GM19395 (cell line): ENCODE data around the gene SLC24A3.

Experiments used
- ATAC-seq: cut with Tn5 transposase; IDR thresholded peaks from one replicate; pipeline ENCODE4 v1.9.1; 2021; ENCODE audit warnings: mild to moderate bottlenecking, moderate library complexity; ENCODE audit not compliant: unreplicated experiment

The SLC24A3 gene

DNA sequence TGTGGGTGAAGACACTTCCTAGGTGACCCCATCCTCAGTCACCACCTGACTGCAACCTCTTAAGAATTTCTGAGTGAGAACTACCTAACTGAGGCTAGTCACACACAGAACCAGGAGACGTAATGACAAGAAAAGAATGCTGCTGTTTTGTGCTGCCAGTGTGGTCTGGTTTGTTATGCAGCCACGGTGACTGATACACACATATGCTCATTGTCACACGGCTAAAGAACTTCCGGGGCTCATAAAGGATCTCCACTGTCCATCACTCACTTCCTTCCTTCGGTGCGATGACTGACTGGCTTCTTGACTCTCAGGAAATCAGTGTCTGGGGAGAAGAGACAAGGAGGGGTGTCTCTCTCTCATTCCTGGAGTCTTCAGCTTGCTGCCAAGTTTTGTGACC is 88.0 kb downstream of the SLC24A3 start:
- ATAC-seq, result no peak

DNA sequence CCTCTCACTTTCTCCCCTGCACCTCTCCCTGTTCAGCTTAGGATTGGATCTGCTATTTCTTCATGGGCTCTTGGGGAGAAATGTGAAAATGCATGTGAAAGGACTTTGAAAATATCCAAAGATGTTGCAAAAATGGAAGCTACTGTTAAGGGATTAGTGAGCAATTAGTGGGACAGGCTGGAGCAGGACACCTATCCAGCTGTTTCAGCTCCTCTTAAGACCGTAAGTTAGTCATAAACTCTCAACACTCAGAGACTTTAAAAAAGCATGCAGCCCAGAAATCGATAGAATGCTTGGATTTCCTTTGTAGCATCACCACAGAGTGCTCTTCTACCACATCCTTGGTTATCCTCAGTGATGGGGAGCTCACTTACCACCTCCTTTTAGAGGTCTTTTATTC is 88.7 kb downstream of the SLC24A3 start:
- ATAC-seq, result no peak

DNA sequence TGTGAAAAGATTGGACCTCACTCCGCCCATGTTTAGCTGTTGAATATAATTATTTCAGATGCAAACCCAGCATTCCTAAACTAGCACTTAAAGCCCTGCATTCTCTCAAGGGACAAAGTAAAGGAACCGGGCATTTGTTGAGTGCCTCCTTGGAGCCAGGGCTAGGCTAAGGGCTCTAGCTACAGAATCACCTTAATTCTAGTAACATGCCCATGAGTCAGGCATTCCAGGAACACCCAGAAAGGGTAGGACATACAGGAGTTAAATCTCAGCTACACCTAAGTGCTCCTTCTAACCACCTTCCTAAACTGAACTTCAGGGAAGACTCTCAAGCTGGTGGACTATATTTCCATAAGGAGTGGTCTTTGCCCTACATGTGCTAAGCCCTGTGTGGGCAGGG is 89.4 kb downstream of the SLC24A3 start:
- no peak for ATAC-seq

DNA sequence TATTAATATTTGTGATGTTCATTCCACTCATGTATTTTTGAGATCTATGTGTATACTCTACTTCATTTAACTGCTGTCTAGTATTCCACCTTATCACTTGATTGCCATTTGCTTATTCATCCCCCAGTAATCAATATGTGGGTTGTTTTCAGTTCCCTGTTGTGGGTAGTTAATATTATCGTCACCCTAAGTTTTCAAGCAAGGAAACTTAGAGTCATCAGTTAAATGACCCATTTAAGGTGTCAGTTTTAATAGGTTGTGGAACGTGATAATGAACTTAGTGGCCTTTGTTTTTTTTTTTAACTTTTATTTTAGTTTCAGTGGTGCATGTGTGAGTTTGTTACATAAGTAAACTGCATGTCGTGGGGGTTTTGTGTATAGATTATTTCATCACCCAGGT is 90.3 kb downstream of the SLC24A3 start:
- no peak for ATAC-seq

DNA sequence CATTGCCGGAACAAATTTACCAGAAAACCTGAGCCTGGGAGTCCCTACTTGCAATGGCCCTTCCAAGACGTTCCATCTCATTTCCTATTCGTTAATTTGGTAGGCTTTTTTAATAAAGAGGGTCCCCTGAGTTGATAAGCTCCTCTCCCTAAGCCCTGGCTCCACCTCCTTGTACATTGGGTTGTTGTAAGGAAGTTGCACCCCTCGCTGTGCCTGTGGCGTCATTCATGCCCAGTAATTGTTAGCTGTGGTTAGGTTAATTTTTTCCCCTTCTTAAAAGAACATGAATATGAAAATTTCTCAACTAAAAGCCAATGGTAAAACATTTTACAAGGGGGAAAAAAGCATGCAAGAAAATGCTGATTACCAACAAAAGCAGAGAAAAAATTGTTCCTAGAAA is 91.9 kb downstream of the SLC24A3 start:
- no peak for ATAC-seq

DNA sequence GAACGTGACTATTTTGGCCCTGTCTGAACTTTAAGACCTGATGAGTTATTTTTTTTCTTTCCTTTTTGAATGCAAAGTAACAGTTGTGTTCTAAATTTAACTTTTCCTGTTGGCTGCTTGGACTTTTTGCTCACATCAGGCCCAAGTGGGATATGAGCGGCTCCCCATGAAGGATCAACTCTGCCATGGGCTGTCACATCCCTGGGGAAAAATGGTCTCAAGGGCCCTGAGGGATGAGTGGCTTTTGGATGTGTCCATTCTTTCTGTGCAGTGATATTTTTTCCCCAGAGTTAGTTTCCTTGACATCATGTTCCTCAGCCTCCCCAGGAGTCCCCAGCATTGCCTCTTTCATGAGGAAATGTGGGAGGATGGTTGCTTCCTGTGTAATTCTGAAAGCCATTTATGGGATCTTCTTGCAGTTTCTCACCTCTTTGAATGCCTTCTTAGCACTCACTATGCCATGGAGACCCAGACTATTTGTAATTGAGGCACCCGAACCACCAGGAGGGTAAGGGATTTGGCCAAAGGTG is 92.5 kb downstream of the SLC24A3 start:
- ATAC-seq, result no peak

DNA sequence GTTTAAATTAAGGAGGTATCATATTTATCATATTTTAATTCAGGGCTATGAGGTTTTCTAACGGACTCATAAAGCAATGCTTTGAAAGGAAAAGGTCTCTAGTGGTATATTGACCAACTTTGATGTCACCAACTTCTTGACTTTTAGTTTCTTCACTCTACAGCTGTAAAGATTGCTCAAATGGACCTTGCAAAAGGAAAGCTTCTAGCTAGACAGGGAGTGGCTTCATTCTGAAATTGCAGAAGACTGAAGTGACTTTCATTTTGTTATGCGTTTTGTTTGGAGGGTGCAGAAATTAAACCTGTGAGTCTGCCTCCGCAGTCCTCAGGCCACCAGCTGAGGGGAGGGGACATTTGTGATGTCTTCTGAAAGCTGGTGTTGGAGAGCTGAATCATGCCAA is 95.7 kb downstream of the SLC24A3 start:
- ATAC-seq, result no peak

DNA sequence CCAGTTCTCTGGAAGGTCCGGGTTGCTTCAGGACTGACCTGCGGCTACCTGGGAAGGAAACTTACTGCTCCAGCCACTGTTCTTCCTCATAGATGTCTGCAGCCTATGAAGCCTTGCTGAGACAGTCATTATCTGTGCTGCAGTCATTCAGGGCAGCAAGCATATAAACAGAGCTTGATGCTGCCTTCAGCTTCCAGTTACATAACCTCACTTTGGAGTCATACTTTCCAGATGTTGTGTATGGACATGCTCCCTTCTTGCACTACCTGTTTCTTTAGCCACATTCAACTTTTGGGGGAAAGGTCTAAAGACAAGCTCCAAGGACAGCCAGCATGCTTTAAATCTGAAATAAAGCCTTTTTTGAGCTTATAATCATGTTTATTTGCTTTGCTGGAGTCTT is 98.1 kb downstream of the SLC24A3 start:
- ATAC-seq, result no peak

DNA sequence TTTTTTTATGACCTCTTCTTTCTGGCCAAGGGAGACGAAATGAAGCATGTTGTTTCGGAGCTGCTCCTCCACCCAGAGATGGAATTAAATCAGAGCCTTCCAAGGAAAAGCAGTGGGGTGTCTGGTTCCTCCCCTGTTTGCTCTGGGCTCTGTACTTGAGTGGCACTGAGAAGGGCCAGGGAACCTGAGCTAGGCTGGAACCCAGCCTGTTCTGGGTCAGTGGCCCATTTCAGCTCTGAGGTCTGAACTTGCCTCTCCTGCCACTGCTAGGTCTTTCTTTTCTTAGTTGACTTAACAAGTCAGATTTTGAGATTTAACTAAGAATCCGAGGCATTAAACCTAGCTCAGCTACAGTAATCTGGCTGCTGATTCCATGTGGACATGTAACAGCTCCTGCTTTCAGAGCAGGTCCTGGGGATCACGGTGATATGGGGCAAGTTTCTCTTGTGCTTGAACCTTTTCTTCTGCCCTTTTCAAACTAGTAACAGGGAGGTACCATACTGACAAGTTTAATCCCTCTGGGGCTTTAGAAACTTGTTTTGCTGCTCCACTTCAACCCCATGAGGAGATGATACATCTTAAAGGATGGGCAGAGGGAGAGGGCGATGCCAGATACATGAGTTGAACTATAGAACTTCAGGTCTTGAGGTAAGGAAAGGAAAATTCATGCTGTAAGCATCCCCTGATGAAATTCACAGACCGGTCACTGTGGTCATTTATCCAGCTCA is 101.1 kb downstream of the SLC24A3 start:
- ATAC-seq, result no peak

DNA sequence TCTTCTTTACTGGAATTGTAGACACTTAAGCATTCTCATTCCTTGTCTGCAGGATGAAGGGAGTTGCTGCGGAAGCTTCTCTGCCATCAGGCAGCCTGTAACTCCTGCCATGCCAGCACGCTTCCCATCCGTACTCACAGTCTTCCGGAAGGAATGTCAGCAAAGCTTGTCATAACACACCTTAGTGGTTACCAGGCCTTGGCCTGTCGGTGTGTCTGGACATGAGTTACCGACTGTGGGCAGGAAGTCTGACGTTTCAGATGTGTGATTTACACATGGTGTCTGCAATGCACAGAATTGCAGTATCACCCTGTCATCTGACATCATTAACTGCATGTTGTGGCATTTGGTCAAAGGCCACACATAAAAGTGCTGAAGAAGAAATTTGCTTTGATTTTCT is 102.2 kb downstream of the SLC24A3 start:
- no peak for ATAC-seq

DNA sequence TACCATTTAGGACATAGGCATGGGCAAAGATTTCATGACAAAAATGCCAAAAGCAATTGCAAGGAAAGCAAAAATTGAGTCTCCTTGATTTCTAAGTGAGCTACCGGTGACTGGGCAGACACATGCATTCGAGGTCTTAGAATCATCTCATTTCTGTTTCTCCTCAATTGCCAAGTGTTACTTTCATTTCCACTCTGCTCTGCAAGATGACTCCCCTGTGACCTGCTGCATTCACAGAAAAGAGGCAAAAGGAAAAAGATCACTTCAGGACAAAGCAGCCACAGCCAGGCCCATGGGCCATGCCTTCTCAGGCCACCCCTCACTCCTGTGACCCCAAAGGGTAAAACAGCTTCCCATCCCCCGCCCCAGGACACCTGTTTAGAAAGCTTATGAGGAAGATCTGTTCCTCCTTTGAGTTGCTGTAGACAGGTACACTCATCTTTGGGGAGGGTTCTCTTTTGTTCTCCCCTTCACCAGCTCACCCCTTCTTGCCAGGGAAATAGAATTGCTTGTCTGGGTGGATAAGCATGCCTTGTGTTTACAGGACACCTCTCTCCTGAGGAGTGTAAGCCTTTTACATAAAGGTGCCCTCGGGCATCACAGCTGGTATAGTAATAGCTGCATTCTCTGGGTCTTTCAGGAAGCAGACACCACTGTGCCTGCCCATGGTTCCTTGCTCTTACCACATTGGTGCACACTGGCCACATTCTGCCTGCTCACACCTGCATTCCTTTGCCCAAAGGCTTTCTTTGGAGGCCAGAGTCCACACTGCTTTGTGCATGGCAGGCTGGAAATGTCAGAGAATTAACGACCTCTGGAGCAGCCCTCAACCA is 105.0 kb downstream of the SLC24A3 start:
- ATAC-seq, result peak; percentile 65

DNA sequence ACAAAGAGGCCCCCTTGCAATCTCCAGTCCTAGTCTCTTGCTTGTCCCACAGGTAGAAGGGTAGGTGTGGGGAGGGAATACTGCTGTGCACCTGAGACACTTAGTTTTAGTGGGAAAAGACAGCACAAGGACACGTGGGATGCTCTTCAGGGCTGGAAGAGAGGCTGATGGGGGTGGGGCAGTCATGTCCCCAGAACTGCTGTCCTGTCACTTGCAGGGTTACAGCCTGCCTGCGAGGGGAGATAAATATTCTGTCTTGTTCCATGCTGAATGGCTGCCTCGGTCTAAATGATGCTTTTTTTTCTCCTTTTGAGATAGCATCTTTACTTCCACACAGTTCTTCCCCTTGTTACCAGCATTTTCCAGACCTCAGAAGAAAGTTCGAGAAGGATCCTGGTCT is 106.2 kb downstream of the SLC24A3 start:
- no peak for ATAC-seq

DNA sequence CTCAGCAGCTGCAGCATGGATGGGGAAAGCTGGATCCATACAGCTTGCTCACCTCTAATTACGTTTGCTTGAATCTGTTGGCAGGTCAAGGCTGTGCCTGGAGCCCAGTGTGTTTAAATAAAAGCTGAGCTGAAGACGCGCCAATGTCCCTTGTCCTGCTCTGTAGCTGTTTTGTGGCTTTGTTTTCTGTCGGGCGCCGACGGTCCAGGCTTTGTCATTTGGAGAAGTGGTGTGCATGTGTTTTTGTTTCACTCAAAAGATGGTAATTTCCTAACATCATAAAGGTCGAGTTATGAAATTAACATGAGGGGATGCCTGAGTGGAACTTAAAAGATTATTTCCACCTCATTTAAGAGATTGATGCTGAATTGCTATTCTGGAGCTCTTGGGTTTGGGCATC is 107.6 kb downstream of the SLC24A3 start:
- ATAC-seq, result no peak

DNA sequence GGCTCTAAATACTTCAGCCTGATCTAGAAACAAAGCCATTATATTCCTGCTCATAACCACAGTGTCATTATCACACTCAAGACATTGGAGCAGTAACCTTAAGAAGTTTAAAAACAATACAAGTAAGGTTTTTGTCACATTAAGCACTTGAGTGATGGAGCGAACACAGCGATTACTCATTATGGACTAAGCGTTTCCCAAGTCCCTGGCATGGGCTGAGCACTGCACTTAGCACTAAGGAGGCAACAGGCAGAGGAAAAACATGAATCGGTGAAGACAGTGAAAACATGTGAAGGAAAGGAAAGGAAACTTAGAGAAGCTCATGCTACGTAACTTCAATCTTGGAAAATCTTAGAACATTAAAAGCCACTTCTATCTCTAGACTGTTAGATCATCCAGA is 108.7 kb downstream of the SLC24A3 start:
- no peak for ATAC-seq

DNA sequence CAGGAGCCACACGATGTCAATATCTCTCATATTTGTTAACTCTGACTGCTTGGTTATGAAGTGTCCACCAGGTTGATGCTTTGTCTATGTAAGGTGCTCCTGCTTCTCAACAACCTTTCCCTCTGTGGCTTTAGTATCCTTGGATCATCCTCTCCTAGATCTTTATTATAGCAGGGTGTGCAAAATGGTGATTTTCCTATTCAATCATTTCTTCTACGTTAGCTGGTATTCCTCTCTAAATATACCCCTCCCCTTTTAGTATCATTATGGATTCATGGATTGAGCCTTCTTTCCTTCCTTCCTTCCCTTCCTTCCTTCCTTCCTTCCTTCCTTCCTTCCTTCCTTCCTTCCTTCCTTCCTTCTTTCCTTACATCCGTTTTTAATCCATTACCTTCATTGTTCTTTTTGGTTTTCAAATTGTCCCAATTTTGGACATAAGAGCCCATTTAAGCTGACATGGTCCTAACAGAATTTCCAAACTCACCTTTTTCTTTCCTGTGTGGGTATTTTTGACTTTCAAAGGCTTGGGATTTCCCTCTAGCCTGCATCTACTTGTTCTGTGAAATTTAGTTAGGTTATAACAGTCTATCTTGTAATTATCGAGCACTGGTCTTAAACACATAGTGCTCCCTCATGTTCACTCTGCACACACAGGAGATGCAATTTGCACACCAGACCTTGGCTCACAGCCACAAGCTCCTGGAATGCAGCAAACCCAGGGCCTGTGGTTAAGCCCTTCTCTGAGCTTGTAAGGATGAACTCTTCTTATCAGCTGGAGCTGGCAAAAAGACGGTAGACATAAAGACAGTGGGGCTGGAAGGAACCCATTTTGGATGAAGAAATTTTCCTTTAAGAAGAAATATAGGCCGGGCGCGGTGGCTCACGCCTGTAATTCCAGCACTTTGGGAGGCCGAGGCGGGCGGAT is 109.9 kb downstream of the SLC24A3 start:
- no peak for ATAC-seq

DNA sequence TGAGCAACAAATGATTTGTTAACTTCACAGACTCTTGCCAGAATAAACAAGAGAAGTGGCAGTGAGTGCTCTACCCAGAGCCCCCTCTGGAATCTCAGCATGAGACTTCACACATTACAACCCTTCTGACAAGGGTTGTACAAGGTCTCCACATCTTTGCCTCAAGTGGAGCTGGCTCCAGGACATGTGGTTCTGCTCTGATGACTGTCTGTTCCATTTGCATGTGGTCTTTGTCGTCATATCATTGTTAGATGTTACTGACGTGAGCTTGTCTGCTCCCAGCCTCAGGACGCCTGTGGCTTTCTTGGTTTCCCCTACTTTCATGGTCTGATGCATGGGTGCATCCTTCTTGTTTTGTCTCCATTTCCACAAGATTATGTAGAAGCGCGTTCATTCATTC is 115.0 kb downstream of the SLC24A3 start:
- ATAC-seq, result no peak

DNA sequence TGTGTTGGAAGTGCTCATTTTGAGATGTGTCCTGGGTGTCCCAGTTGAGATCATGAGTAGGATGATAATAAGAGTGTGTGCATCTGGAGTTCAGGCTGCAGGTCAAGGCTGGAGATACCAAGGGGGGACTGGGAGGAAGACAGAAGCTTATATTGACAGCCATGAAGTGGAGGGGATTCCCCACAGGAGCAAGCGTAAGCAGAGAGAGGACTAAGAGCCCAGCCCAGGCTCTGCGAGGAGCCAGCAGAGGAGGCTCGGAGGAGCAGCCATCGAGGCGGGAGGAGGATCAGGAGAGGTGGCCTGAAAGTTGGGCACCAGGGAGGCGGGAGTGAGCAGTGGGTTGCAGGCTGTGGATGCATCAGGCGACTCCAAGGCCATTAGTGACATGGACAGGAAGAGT is 116.2 kb downstream of the SLC24A3 start:
- ATAC-seq, result no peak

DNA sequence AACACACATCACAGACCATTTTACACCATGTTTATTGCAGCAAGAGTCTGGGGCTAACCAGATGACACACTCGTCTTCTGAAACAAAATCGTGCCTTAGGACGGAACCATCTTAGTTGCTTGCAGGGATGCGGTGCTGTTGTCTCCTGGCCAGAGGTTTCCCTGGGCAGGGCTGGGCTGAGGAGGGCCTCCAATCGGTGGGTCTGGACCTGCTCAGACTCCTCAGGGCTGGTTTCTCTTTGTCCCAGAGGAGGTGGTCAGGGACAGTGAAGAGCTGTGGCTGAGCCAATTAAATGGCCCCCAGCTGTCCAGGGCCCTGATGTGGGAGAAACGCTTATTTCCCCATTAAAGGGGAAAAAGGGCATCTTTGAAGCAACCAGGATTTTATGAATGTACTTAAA is 117.6 kb downstream of the SLC24A3 start:
- no peak for ATAC-seq

DNA sequence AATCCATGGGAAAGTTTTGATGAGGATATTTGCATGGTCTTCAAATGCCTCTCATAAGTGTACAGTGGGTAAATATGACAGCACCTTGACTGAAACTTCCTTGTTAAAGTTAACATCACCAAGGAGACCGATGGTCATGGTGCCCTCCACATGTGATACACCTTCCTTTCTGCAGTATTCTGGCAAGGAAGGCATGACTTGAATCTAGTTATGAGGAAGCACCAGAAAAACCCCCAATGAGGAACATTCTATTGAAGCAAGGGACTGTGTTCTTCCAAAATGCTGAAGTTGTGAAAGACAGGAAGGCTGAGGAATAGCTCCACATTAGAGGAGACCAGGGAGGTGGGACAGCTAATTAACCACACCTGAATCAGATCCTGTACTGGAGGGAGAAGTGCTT is 118.3 kb downstream of the SLC24A3 start:
- no peak for ATAC-seq

DNA sequence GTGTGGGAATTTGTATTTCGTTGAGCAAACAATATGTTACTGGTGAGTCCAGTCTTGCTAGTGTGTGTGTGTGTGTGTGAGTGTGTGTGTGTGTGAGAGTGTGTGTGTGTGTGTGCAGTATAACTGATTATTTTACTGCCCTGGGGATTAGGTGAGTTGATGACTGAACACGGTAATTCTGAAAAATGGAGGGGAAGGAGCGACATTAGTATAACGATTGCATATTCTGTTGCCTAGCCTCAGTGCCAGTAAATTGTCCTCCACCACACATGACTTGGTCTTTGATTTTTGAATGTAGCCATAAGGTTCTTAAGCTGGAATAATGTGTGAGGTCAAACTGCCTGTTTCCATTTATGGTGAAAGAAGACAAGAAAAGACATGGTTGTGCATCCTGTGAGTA is 121.1 kb downstream of the SLC24A3 start:
- no peak for ATAC-seq

DNA sequence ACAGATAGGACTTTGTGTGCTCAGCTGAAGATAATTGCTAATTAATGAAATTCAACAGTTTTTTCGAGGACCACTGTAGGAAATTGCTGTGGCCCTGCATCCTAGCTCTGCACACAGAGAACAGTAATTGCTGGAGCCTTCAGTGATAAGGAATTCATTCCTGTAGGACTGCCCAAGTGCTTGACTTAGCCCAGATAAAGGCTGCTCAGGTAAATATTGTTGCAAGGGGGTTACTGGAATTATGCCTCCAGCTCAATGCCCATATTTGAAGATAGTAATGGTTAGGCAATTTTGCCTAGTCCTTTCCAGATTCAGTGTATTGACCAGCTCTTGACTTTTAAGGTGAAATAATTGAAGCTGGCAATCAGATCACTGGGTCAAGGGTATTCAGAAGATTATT is 122.9 kb downstream of the SLC24A3 start:
- no peak for ATAC-seq
